SK-N-MC (cell line): ENCODE measurements around the gene STARD13.

ENCODE experiments used
- DNase-seq: peaks from one replicate; pipeline ENCODE4 v3.0.0-alpha.2; 2011; ENCODE audit warnings: low read depth, low spot score
- H3K27ac ChIP-seq: fragments of 200-600 bp; sonication (generic); 2 replicates; pipeline ENCODE4 v1.5.1; 2016; ENCODE audit warnings: mixed run types
- H3K36me3 ChIP-seq: fragments of 200-600 bp; sonication (generic); 2 replicates; pipeline ENCODE4 v1.6.1; 2017; ENCODE audit warnings: antibody characterized with exemption, low read length, mixed read lengths; ENCODE audit not compliant: insufficient read depth
- H3K4me3 ChIP-seq: fragments of 200-600 bp; sonication (generic); 2 replicates; pipeline ENCODE4 v1.5.1; 2016
- H3K9ac ChIP-seq: fragments of 200-600 bp; sonication (generic); 2 replicates; pipeline ENCODE4 v1.8.0; 2017; ENCODE audit warnings: mixed run types, mixed read lengths; ENCODE audit not compliant: insufficient read length
- H3K9me3 ChIP-seq: fragments of 200-600 bp; sonication (generic); 2 replicates; pipeline ENCODE4 v1.6.1; 2017; ENCODE audit warnings: low read depth, mild to moderate bottlenecking, antibody characterized with exemption, low read length, moderate library complexity, mixed read lengths
- EZH2 ChIP-seq: fragments of 200-600 bp; sonication (generic); IDR thresholded peaks from one replicate; pipeline ENCODE4 v1.6.1; 2017; ENCODE audit warnings: antibody characterized with exemption
- FOXP2 ChIP-seq: optimal IDR thresholded peaks from 2 replicates; pipeline ENCODE3; 2011; ENCODE audit warnings: mild to moderate bottlenecking, moderate library complexity; ENCODE audit not compliant: insufficient read depth; ENCODE audit errors: extremely low read length, control extremely low read depth
- POLR2AphosphoS5 ChIP-seq: IDR thresholded peaks from 2 replicates; pipeline ENCODE4 v1.6.1; 2012; ENCODE audit warnings: mild to moderate bottlenecking, low read depth, low read length, borderline replicate concordance

The STARD13 gene

GRCh38 chr13:33132644-33133440 lies 152.7 kb downstream of the STARD13 start:
- peaks cover 9% of the 10 kb centered on the region; the same call in 1 of the 2 replicates for H3K36me3 ChIP-seq
- H3K27ac ChIP-seq, result no peak overlapping the region
- no peak overlapping the region for H3K9ac ChIP-seq
- H3K4me3 ChIP-seq, result no peak overlapping the region
- H3K9me3 ChIP-seq, result no peaks in the 10 kb centered on the region
- TF ChIP-seq FOXP2, result no peak
- no peak for TF ChIP-seq POLR2AphosphoS5
- TF ChIP-seq EZH2, result no peak
- DNase-seq, result no peak

- Histone ChIP-seq H3K27ac (no peak overlapping the region), H3K9ac (no peak overlapping the region), H3K9me3 (no peaks in the 10 kb centered on the region), H3K36me3 (peaks cover 5% of the 10 kb centered on the region; the same call in 1 of the 2 replicates), H3K4me3 (no peak overlapping the region)
- no peak for TF ChIP-seq EZH2
- TF ChIP-seq POLR2AphosphoS5, result no peak
- TF ChIP-seq FOXP2, result no peak
- no peak for DNase-seq
These were observed 155.7 kb downstream of the STARD13 start for GRCh38 chr13:33129886-33130285.

- Histone ChIP-seq H3K9me3 (no peaks in the 10 kb centered on the region), H3K4me3 (no peak overlapping the region), H3K27ac (no peak overlapping the region), H3K36me3 (peaks cover 5% of the 10 kb centered on the region; the same call in 1 of the 2 replicates), H3K9ac (no peak overlapping the region)
- no peak for DNase-seq
- no peak for TF ChIP-seq POLR2AphosphoS5
- no peak for TF ChIP-seq EZH2
- TF ChIP-seq FOXP2, result no peak
These were observed 156.3 kb downstream of the STARD13 start for GRCh38 chr13:33129094-33129832.

GRCh38 chr13:33128134-33128533 lies 157.4 kb downstream of the STARD13 start:
- no peak for TF ChIP-seq POLR2AphosphoS5
- no peak for TF ChIP-seq FOXP2
- no peak for TF ChIP-seq EZH2
- H3K9me3 ChIP-seq, result no peaks in the 10 kb centered on the region
- no peak overlapping the region for H3K27ac ChIP-seq
- H3K9ac ChIP-seq, result no peak overlapping the region
- H3K36me3 ChIP-seq, result peaks cover 5% of the 10 kb centered on the region; the same call in 1 of the 2 replicates
- no peak overlapping the region for H3K4me3 ChIP-seq
- DNase-seq, result no peak

GRCh38 chr13:33127009-33127551 lies 158.5 kb downstream of the STARD13 start:
- Histone ChIP-seq H3K36me3 (peaks cover 5% of the 10 kb centered on the region; the same call in 1 of the 2 replicates), H3K27ac (no peak overlapping the region), H3K4me3 (no peak overlapping the region), H3K9me3 (no peaks in the 10 kb centered on the region), H3K9ac (no peak overlapping the region)
- DNase-seq, result no peak
- TF ChIP-seq POLR2AphosphoS5, result no peak
- TF ChIP-seq EZH2, result no peak
- TF ChIP-seq FOXP2, result no peak

GRCh38 chr13:33125821-33126570 lies 159.6 kb downstream of the STARD13 start:
- H3K4me3 ChIP-seq, result no peak overlapping the region
- TF ChIP-seq FOXP2 (no peak), EZH2 (no peak), POLR2AphosphoS5 (no peak)
- no peak for DNase-seq
- no peak overlapping the region for H3K27ac ChIP-seq
- H3K9me3 ChIP-seq, result no peaks in the 10 kb centered on the region
- no peak overlapping the region for H3K9ac ChIP-seq
- H3K36me3 ChIP-seq, result peaks cover 5% of the 10 kb centered on the region; the same call in 1 of the 2 replicates

- no peaks in the 10 kb centered on the region for H3K9me3 ChIP-seq
- H3K9ac ChIP-seq, result peak overlapping the region; percentile 52
- peak; percentile 98 for DNase-seq
- peak overlapping the region; percentile 97 for H3K27ac ChIP-seq
- TF ChIP-seq POLR2AphosphoS5 (peak; percentile 48; the same call in 1 of the 2 replicates), EZH2 (no peak), FOXP2 (peak; percentile 90)
- H3K36me3 ChIP-seq, result peaks cover 3% of the 10 kb centered on the region; the same call in 1 of the 2 replicates
- H3K4me3 ChIP-seq, result peak overlapping the region; percentile 66
These were observed 162.3 kb downstream of the STARD13 start for GRCh38 chr13:33123066-33123859.
